IMR-90 (cell line): ENCODE results near the gene CHP2. TPM values are rescaled to one million over a fixed set of nuclear protein-coding genes. Genes with fewer than 3 reads are reported as not detected.

Source experiments
- ATAC-seq: fragments of 200-7000 bp; cut with Tn5 transposase; 2 replicates; pipeline ENCODE4 v1.9.1; 2020; ENCODE audit warnings: low read depth, mild to moderate bottlenecking, moderate library complexity
- BruUV-seq: library from RNA; stranded (reverse); fragments of 400-500 nt; replicated peaks from 2 replicates; lab custom pipeline; 2021; lab: Mats Ljungman, UMichigan
- CTCF ChIA-PET: fragments of 300-600 bp; formaldehyde crosslinking; extraction: SDS; loops from one replicate; lab custom pipeline; 2021; ENCODE audit warnings: antibody characterized with exemption; lab: Yijun Ruan, JAX
- POLR2A ChIA-PET: fragments of 300-600 bp; sonication (Branson Sonifier 250); formaldehyde crosslinking; loops from one replicate; lab custom pipeline; 2022; ENCODE audit warnings: antibody characterized with exemption; ENCODE audit not compliant: unreplicated experiment; lab: Charles Lee
- DNase-seq: peaks from one replicate; pipeline ENCODE4 v3.0.0; 2013
- H2AFZ ChIP-seq: replicated peaks from 2 replicates; pipeline ENCODE3; 2013; ENCODE audit warnings: low read length, mild to moderate bottlenecking; ENCODE audit not compliant: poor library complexity
- H2AK5ac ChIP-seq: 2 replicates; pipeline ENCODE4 v1.6.1; 2013; ENCODE audit warnings: low read depth, low read length, inconsistent platforms
- H2AK9ac ChIP-seq: replicated peaks from 2 replicates; pipeline ENCODE3; 2013; ENCODE audit warnings: mild to moderate bottlenecking, low read depth, low read length, moderate library complexity; ENCODE audit not compliant: poor library complexity
- H2BK120ac ChIP-seq: 2 replicates; pipeline ENCODE4 v1.6.1; 2013; ENCODE audit warnings: low read depth, low read length, inconsistent platforms
- H2BK15ac ChIP-seq: 3 replicates; pipeline ENCODE4 v1.6.1; 2013; ENCODE audit warnings: low read depth, low read length, inconsistent platforms
- H2BK20ac ChIP-seq: 2 replicates; pipeline ENCODE4 v1.6.1; 2013; ENCODE audit warnings: low read depth, mild to moderate bottlenecking, inconsistent platforms, low read length, moderate library complexity
- H2BK5ac ChIP-seq: 2 replicates; pipeline ENCODE4 v1.6.1; 2013; ENCODE audit warnings: mild to moderate bottlenecking, low read depth, low read length, inconsistent platforms; ENCODE audit not compliant: poor library complexity, severe bottlenecking
- H3K14ac ChIP-seq: replicated peaks from 2 replicates; pipeline ENCODE4 v1.6.1; 2013; ENCODE audit warnings: low read depth, low read length, inconsistent platforms
- H3K18ac ChIP-seq: 2 replicates; pipeline ENCODE4 v1.6.1; 2013; ENCODE audit warnings: low read depth, low read length, control low read depth
- H3K23ac ChIP-seq: 2 replicates; pipeline ENCODE4 v1.6.1; 2013; ENCODE audit warnings: low read depth, low read length, inconsistent platforms
- H3K27ac ChIP-seq: 2 replicates; pipeline ENCODE4 v1.5.1; 2013; ENCODE audit warnings: mild to moderate bottlenecking, control low read depth, low read length; ENCODE audit not compliant: insufficient read depth
- H3K27me3 ChIP-seq: 2 replicates; pipeline ENCODE4 v1.6.1; 2013; ENCODE audit warnings: low read length; ENCODE audit not compliant: control insufficient read depth, insufficient read depth
- H3K36me3 ChIP-seq: 2 replicates; pipeline ENCODE4 v1.6.1; 2013; ENCODE audit warnings: low read length, mixed read lengths; ENCODE audit not compliant: control insufficient read depth, insufficient read depth
- H3K4ac ChIP-seq: 2 replicates; pipeline ENCODE4 v1.6.1; 2013; ENCODE audit warnings: low read depth, low read length, inconsistent platforms
- H3K4me1 ChIP-seq: 2 replicates; pipeline ENCODE4 v1.6.1; 2013; ENCODE audit warnings: low read length, mixed read lengths; ENCODE audit not compliant: control insufficient read depth, insufficient read depth
- H3K4me2 ChIP-seq: 2 replicates; pipeline ENCODE4 v1.6.1; 2013; ENCODE audit warnings: low read depth, mild to moderate bottlenecking, control low read depth, low read length, moderate library complexity
- H3K4me3 ChIP-seq: 2 replicates; pipeline ENCODE4 v1.5.1; 2013; ENCODE audit warnings: low read depth, mild to moderate bottlenecking, control low read depth, low read length, moderate library complexity; ENCODE audit not compliant: insufficient read depth
- H3K56ac ChIP-seq: 2 replicates; pipeline ENCODE4 v1.6.1; 2013; ENCODE audit warnings: low read length, inconsistent platforms; ENCODE audit not compliant: insufficient read depth; ENCODE audit errors: extremely low read depth
- H3K79me1 ChIP-seq, 2 experiments: 2 replicates each; pipeline ENCODE4 v1.6.1; 2013; ENCODE audit warnings: low read length in 2 of 2, inconsistent platforms in 1 of 2, low read depth in 1 of 2
- H3K9ac ChIP-seq: 2 replicates; pipeline ENCODE4 v1.6.1; 2013; ENCODE audit warnings: low read depth, low read length, control low read depth
- H3K9me1 ChIP-seq: 2 replicates; pipeline ENCODE4 v1.6.1; 2013; ENCODE audit warnings: low read length, inconsistent platforms; ENCODE audit not compliant: insufficient read depth
- H3K9me3 ChIP-seq: 2 replicates; pipeline ENCODE4 v1.6.1; 2013; ENCODE audit warnings: low read length; ENCODE audit not compliant: control insufficient read depth, insufficient read depth
- H4K20me1 ChIP-seq: 2 replicates; pipeline ENCODE4 v1.6.1; 2013; ENCODE audit warnings: low read length, inconsistent platforms; ENCODE audit not compliant: insufficient read depth
- H4K5ac ChIP-seq: 2 replicates; pipeline ENCODE4 v1.6.1; 2013; ENCODE audit warnings: mild to moderate bottlenecking, low read depth, low read length, control low read depth
- H4K8ac ChIP-seq, 2 experiments: 2 replicates each; pipeline ENCODE4 v1.6.1; 2013; ENCODE audit warnings: low read depth in 2 of 2, low read length in 2 of 2, control low read depth in 1 of 2, inconsistent platforms in 1 of 2
- H4K91ac ChIP-seq: 2 replicates; pipeline ENCODE4 v1.6.1; 2013; ENCODE audit warnings: low read depth, low read length, inconsistent platforms; ENCODE audit not compliant: insufficient read depth
- BHLHE40 ChIP-seq: fragments of 150-350 bp; IDR thresholded peaks from 2 replicates; pipeline ENCODE4 v1.6.1; 2016; ENCODE audit warnings: mild to moderate bottlenecking, low read depth, low read length
- CEBPB ChIP-seq: IDR thresholded peaks from 2 replicates; pipeline ENCODE4 v1.6.1; 2012; ENCODE audit warnings: low read depth, low read length, improper control_type of control experiment
- CHD1 ChIP-seq: IDR thresholded peaks from 2 replicates; pipeline ENCODE4 v1.6.1; 2012; ENCODE audit warnings: low read depth, low read length, improper control_type of control experiment
- ELK1 ChIP-seq: fragments of 150-350 bp; IDR thresholded peaks from 2 replicates; pipeline ENCODE4 v1.6.1; 2016; ENCODE audit warnings: low read depth, mild to moderate bottlenecking, low read length, moderate library complexity, borderline replicate concordance
- FOS ChIP-seq: fragments of 150-350 bp; IDR thresholded peaks from 2 replicates; pipeline ENCODE4 v1.6.1; 2016; ENCODE audit warnings: low read depth, low read length
- MAFK ChIP-seq: IDR thresholded peaks from 2 replicates; pipeline ENCODE4 v1.6.1; 2012; ENCODE audit warnings: low read depth, low read length, improper control_type of control experiment
- MAZ ChIP-seq: IDR thresholded peaks from 2 replicates; pipeline ENCODE4 v1.6.1; 2012; ENCODE audit warnings: low read depth, mild to moderate bottlenecking, low read length, improper control_type of control experiment, moderate library complexity, borderline replicate concordance
- MXI1 ChIP-seq: IDR thresholded peaks from 2 replicates; pipeline ENCODE4 v1.6.1; 2012; ENCODE audit warnings: low read depth, mild to moderate bottlenecking, low read length, moderate library complexity, borderline replicate concordance
- NFE2L2 ChIP-seq: fragments of 150-350 bp; IDR thresholded peaks from 2 replicates; pipeline ENCODE4 v1.6.1; 2016; ENCODE audit warnings: low read depth, mild to moderate bottlenecking, low read length
- POLR2A ChIP-seq: IDR thresholded peaks from 2 replicates; pipeline ENCODE4 v1.6.1; 2012; ENCODE audit warnings: mild to moderate bottlenecking, low read depth, low read length
- RAD21 ChIP-seq: IDR thresholded peaks from 2 replicates; pipeline ENCODE4 v1.6.1; 2012; ENCODE audit warnings: low read length, improper control_type of control experiment
- RCOR1 ChIP-seq: IDR thresholded peaks from 2 replicates; pipeline ENCODE4 v1.6.1; 2012; ENCODE audit warnings: mild to moderate bottlenecking, low read length, improper control_type of control experiment; ENCODE audit not compliant: insufficient replicate concordance
- RFX5 ChIP-seq: IDR thresholded peaks from 2 replicates; pipeline ENCODE4 v1.8.0; 2012; ENCODE audit warnings: low read depth, mild to moderate bottlenecking, low read length, moderate library complexity
- SMC3 ChIP-seq: fragments of 150-350 bp; IDR thresholded peaks from 2 replicates; pipeline ENCODE4 v1.6.1; 2016; ENCODE audit warnings: low read depth, mild to moderate bottlenecking, antibody characterized with exemption, low read length, moderate library complexity
- WGBS, 2 experiments: methylation state at CpG; one replicate each; pipeline versions ENCODE4 v1.1.5 to v1.1.7; 2013; ENCODE audit warnings: missing lambda C conversion rate in 2 of 2; ENCODE audit not compliant: insufficient read length in 1 of 2; ENCODE audit errors: extremely low coverage in 2 of 2; 5-methylcytosine and 5-hydroxymethylcytosine counted together
- dilution Hi-C: fragments of 300-500 bp; cut with HindIII; formaldehyde crosslinking; loops from one replicate; pipeline ENCODE4 v1.14.3; 2018; ENCODE audit warnings: low sequenced_read_pairs; ENCODE audit not compliant: unreplicated experiment
- in situ Hi-C: fragments of 300-500 bp; cut with MboI; formaldehyde crosslinking; loops from 3 replicates; pipeline ENCODE4 v1.14.3; 2019; ENCODE audit warnings: low sequenced_read_pairs, inconsistent platforms, mixed read lengths
- intact Hi-C: fragments of 100-400 bp; cut with micrococcal nuclease; formaldehyde crosslinking; loops from 2 replicates; pipeline ENCODE4 v1.10.0; 2022
- polyA plus RNA-seq, 3 experiments: library from polyadenylated mRNA; depleted of rRNA; stranded (reverse); fragments of >200 nt; gene quantifications; 2 replicates each; pipeline ENCODE4 v1.2.3, GENCODE V29; 2012; ENCODE audit warnings: low replicate concordance in 1 of 3
- total RNA-seq: library from RNA; depleted of rRNA; stranded (reverse); fragments of >200 nt; gene quantifications from 2 replicates; pipeline ENCODE4 v1.2.3, GENCODE V29; 2012
- TF ChIP-seq, protein P1 (sequence below): conservative IDR thresholded peaks from 2 replicates; pipeline ENCODE4 v1.5.1; 2012; ENCODE audit warnings: mild to moderate bottlenecking, low read depth, low read length, improper control_type of control experiment
- TF ChIP-seq, protein P2 (sequence below): fragments of 150-350 bp; IDR thresholded peaks from 2 replicates; pipeline ENCODE4 v1.6.1; 2017; ENCODE audit warnings: mild to moderate bottlenecking, antibody characterized with exemption, low read length, low read depth

Gene CHP2
- total and polyA plus RNA-seq, 2 of the 4 experiments (the other 2 are of a cell fraction): not detected

DNA sequence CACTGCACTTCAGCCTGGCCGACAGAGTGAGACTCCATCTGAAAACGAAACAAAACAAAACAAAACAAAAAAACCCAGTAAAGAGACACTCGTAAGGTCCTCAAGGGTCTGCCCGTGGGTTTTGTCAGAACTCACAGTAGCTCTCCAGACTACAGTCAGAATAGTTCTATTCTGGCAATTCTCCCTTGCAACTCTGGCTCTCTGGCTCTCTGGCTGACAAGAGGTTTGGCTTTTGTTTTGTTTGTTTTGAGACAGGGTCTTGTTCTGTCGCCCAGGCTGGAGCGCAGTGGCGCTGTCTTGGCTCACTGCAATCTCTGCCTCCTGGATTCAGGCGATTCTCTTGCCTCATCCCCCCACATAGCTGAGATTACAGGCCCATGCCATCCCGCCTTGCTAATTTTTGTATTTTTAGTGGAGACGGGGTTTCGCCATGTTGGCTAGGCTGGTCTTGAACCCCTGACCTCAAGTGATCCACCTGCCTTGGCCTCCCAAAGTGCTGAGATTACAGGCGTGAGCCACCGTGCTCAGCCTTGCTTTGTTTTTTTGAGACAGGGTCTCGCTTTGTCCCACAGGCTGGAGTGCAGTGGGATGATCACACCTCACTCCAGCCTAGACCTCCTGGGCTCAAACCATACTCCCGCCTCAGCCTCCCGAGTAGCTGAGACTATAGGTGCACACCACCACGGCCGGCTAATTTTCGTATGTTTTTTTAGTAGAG, 20.5 kb upstream of the CHP2 start:
- Histone ChIP-seq H3K27me3 (peaks cover 2% of the 10 kb centered on the region; the same call in 1 of the 2 replicates), H3K9me1 (no peaks in the 10 kb centered on the region), H3K56ac (no peak overlapping the region), H4K91ac (no peak overlapping the region), H3K4me1 (no peaks in the 10 kb centered on the region), H2AFZ (no peak overlapping the region), H3K4ac (no peak overlapping the region), H3K9me3 (no peaks in the 10 kb centered on the region), H3K4me3 (no peak overlapping the region), H4K5ac (no peak overlapping the region), H2BK15ac (no peak overlapping the region), H2BK5ac (no peak overlapping the region), H3K4me2 (no peak overlapping the region), H3K27ac (no peak overlapping the region), H3K79me1 (no peaks in the 10 kb centered on the region), H3K18ac (no peak overlapping the region), H3K23ac (no peak overlapping the region), H3K36me3 (no peaks in the 10 kb centered on the region), H2BK120ac (no peak overlapping the region), H2BK20ac (no peak overlapping the region), H4K8ac (no peak overlapping the region), H2AK5ac (no peak overlapping the region), H3K9ac (no peak overlapping the region), H4K20me1 (no peaks in the 10 kb centered on the region), H2AK9ac (no peak overlapping the region), H3K14ac (no peak overlapping the region)
- ChIA-PET POLR2A (no interaction called here), CTCF (no interaction called here)
- DNase-seq: no peak
- ATAC-seq: no peak
- TF ChIP-seq SMC3 (no peak), MAFK (no peak), CEBPB (no peak), MXI1 (no peak), CHD1 (no peak), RCOR1 (no peak), POLR2A (no peak), ELK1 (no peak), MAZ (no peak), NFE2L2 (no peak), RFX5 (no peak), RAD21 (no peak), BHLHE40 (no peak), FOS (no peak)
- TF ChIP-seq, protein P1, sequence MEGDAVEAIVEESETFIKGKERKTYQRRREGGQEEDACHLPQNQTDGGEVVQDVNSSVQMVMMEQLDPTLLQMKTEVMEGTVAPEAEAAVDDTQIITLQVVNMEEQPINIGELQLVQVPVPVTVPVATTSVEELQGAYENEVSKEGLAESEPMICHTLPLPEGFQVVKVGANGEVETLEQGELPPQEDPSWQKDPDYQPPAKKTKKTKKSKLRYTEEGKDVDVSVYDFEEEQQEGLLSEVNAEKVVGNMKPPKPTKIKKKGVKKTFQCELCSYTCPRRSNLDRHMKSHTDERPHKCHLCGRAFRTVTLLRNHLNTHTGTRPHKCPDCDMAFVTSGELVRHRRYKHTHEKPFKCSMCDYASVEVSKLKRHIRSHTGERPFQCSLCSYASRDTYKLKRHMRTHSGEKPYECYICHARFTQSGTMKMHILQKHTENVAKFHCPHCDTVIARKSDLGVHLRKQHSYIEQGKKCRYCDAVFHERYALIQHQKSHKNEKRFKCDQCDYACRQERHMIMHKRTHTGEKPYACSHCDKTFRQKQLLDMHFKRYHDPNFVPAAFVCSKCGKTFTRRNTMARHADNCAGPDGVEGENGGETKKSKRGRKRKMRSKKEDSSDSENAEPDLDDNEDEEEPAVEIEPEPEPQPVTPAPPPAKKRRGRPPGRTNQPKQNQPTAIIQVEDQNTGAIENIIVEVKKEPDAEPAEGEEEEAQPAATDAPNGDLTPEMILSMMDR: no peak
- TF ChIP-seq, protein P2, sequence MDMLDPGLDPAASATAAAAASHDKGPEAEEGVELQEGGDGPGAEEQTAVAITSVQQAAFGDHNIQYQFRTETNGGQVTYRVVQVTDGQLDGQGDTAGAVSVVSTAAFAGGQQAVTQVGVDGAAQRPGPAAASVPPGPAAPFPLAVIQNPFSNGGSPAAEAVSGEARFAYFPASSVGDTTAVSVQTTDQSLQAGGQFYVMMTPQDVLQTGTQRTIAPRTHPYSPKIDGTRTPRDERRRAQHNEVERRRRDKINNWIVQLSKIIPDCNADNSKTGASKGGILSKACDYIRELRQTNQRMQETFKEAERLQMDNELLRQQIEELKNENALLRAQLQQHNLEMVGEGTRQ: no peak
- WGBS, 2 experiments: 91% methylated on average over 5 of the region's 19 CpGs; no CpG with 5 or more reads in 1 of the 2 experiments
- BruUV-seq: no TSS peak
- intact Hi-C loops: no loop called here
- dilution Hi-C loops: no loop called here
- in situ Hi-C loops: no loop called here
